OCI-LY7 (cell line): ENCODE results near the gene ZBTB40. TPM values are rescaled to one million over a fixed set of nuclear protein-coding genes. Genes with fewer than 3 reads are reported as not detected.

ENCODE experiments used
- BruUV-seq: library from RNA; stranded (reverse); fragments of 400-500 nt; replicated peaks from 2 replicates; lab custom pipeline; 2021; lab: Mats Ljungman, UMichigan
- CTCF ChIA-PET: fragments of 300-600 bp; sonication (Branson Sonifier 250); formaldehyde crosslinking; loops from one replicate; lab custom pipeline; 2022; ENCODE audit warnings: antibody characterized with exemption; ENCODE audit not compliant: unreplicated experiment; lab: Charles Lee
- POLR2A ChIA-PET: fragments of 300-600 bp; sonication (Branson Sonifier 250); formaldehyde crosslinking; loops from one replicate; lab custom pipeline; 2022; ENCODE audit warnings: antibody characterized with exemption; lab: Charles Lee
- DNase-seq: peaks from one replicate; pipeline ENCODE4 v3.0.0-alpha.2; 2015; ENCODE audit warnings: low spot score
- H2AFZ ChIP-seq: fragments of 200-600 bp; sonication (generic), shearing (Covaris generic); 2 replicates; pipeline ENCODE4 v1.6.1; 2014; ENCODE audit warnings: mild to moderate bottlenecking, antibody characterized with exemption, low read length, moderate library complexity
- H3K27ac ChIP-seq: fragments of 200-600 bp; sonication (generic); 2 replicates; pipeline ENCODE4 v1.5.1; 2014; ENCODE audit warnings: mixed run types, low read depth, mild to moderate bottlenecking, moderate library complexity, low read length, inconsistent platforms; ENCODE audit not compliant: poor library complexity, severe bottlenecking
- H3K36me3 ChIP-seq: fragments of 200-600 bp; sonication (generic); 2 replicates; pipeline ENCODE4 v1.6.1; 2014; ENCODE audit warnings: mild to moderate bottlenecking, antibody characterized with exemption, low read length, moderate library complexity, mixed read lengths; ENCODE audit not compliant: insufficient read depth
- H3K4me1 ChIP-seq: fragments of 200-600 bp; sonication (generic); 2 replicates; pipeline ENCODE4 v1.5.1; 2014; ENCODE audit warnings: mild to moderate bottlenecking, low read length; ENCODE audit not compliant: insufficient read depth, poor library complexity, severe bottlenecking
- H3K4me2 ChIP-seq: fragments of 200-600 bp; sonication (generic); 2 replicates; pipeline ENCODE4 v1.6.1; 2014; ENCODE audit warnings: mild to moderate bottlenecking, low read length
- H3K4me3 ChIP-seq: fragments of 200-600 bp; sonication (generic); 2 replicates; pipeline ENCODE4 v1.5.1; 2014; ENCODE audit warnings: mild to moderate bottlenecking, low read depth, low read length; ENCODE audit not compliant: poor library complexity, severe bottlenecking
- H3K79me2 ChIP-seq: fragments of 200-600 bp; sonication (generic); 2 replicates; pipeline ENCODE4 v1.6.1; 2016; ENCODE audit warnings: low read depth, mild to moderate bottlenecking, low read length, moderate library complexity, mixed read lengths; ENCODE audit not compliant: insufficient read depth
- H3K9me2 ChIP-seq: fragments of 200-600 bp; sonication (generic); 2 replicates; pipeline ENCODE4 v1.6.1; 2016; ENCODE audit warnings: mild to moderate bottlenecking, low read length, mixed read lengths; ENCODE audit not compliant: insufficient read depth
- H3K9me3 ChIP-seq: fragments of 200-600 bp; sonication (generic); 2 replicates; pipeline ENCODE4 v1.6.1; 2014; ENCODE audit warnings: mild to moderate bottlenecking, mixed run types, low read length, mixed read lengths
- H4K20me1 ChIP-seq: fragments of 200-600 bp; sonication (generic); 2 replicates; pipeline ENCODE4 v1.6.1; 2014; ENCODE audit warnings: mild to moderate bottlenecking, antibody characterized with exemption, low read length, moderate library complexity, mixed read lengths; ENCODE audit not compliant: insufficient read depth
- EZH2phosphoT487 ChIP-seq: fragments of 200-600 bp; sonication (generic); IDR thresholded peaks from 2 replicates; pipeline ENCODE4 v1.6.1; 2018; ENCODE audit warnings: low read depth, borderline replicate concordance, mild to moderate bottlenecking, mixed run types, antibody characterized with exemption, low read length, moderate library complexity, mixed read lengths
- intact Hi-C: fragments of 100-400 bp; cut with micrococcal nuclease; formaldehyde crosslinking; loops from one replicate; pipeline ENCODE4 v1.10.0; 2022; ENCODE audit not compliant: unreplicated experiment
- total RNA-seq, 2 experiments: library from RNA; depleted of rRNA in 1 of 2; stranded (reverse); fragments of >200 nt in 1 of 2; shearing (Covaris generic) in 1 of 2; gene quantifications; 2 replicates each; pipeline ENCODE4 v1.2.3, GENCODE V29; 2014 to 2022
- TF ChIP-seq, protein P1 (sequence below): fragments of 200-600 bp; sonication (generic); conservative IDR thresholded peaks from 2 replicates; pipeline ENCODE4 v1.5.1; 2014; ENCODE audit warnings: mild to moderate bottlenecking, antibody characterized with exemption, low read length, moderate library complexity, mixed read lengths

Gene ZBTB40
- total RNA-seq, 2 experiments from 2014 or later = 16.6 to 17.3 TPM

DNA sequence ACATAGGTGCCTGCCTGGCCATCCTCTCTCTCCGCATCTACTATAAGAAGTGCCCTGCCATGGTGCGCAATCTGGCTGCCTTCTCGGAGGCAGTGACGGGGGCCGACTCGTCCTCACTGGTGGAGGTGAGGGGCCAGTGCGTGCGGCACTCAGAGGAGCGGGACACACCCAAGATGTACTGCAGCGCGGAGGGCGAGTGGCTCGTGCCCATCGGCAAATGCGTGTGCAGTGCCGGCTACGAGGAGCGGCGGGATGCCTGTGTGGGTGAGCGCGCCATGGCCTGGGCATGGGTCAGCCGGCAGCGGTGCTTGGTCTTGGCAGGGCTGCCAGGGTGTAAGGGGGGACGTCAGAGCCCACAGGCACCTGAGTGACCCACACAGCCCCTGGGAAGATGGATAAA lies 125.0 kb downstream of the ZBTB40 start:
- no peak overlapping the region for H3K4me2 ChIP-seq
- ChIA-PET POLR2A (no interaction called here), CTCF (no interaction called here)
- no peak overlapping the region for H3K27ac ChIP-seq
- no peaks in the 10 kb centered on the region; the same call in 1 of the 2 replicates for H3K9me3 ChIP-seq
- no peaks in the 10 kb centered on the region for H3K9me2 ChIP-seq
- H3K79me2 ChIP-seq = no peaks in the 10 kb centered on the region
- no peak overlapping the region for H3K4me3 ChIP-seq
- no peaks in the 10 kb centered on the region for H3K36me3 ChIP-seq
- DNase-seq = no peak
- H4K20me1 ChIP-seq = no peaks in the 10 kb centered on the region
- no peak for TF ChIP-seq EZH2phosphoT487
- TF ChIP-seq, protein P1, sequence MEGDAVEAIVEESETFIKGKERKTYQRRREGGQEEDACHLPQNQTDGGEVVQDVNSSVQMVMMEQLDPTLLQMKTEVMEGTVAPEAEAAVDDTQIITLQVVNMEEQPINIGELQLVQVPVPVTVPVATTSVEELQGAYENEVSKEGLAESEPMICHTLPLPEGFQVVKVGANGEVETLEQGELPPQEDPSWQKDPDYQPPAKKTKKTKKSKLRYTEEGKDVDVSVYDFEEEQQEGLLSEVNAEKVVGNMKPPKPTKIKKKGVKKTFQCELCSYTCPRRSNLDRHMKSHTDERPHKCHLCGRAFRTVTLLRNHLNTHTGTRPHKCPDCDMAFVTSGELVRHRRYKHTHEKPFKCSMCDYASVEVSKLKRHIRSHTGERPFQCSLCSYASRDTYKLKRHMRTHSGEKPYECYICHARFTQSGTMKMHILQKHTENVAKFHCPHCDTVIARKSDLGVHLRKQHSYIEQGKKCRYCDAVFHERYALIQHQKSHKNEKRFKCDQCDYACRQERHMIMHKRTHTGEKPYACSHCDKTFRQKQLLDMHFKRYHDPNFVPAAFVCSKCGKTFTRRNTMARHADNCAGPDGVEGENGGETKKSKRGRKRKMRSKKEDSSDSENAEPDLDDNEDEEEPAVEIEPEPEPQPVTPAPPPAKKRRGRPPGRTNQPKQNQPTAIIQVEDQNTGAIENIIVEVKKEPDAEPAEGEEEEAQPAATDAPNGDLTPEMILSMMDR = no peak
- no TSS peak for BruUV-seq
- H3K4me1 ChIP-seq = no peaks in the 10 kb centered on the region
- no peak overlapping the region for H2AFZ ChIP-seq
- intact Hi-C loops = no loop called here

DNA sequence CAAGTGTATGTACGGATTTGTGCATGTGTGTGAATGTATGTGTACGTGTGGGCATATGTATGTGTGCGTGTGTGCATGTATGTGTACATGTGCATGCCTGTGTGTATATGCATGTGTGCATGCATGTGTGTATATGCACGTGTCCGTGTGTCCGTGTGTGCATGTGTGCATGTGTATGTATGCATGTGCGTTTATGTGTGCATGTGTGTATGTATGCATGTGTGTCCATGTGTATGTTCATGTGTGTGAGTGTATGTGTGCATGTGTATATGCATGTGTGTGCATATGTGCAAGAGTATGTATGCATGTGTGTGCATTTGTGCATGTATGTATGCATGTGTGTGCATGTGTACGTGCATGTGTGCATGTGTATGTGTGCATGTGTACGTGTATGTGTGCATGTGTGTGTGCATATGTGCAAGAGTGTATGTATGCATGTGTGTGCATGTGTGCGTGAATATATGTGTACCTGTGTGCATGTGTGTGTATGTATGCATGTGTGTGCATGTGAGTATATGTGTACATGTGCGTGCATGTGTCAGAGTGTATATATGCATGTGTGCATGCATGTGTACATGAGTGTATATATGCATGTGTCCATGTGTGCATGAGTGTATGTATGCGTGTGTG lies 127.2 kb downstream of the ZBTB40 start:
- no peaks in the 10 kb centered on the region for H3K36me3 ChIP-seq
- ChIA-PET CTCF (no interaction called here), POLR2A (no interaction called here)
- no peak overlapping the region for H3K4me2 ChIP-seq
- BruUV-seq = no TSS peak
- no peaks in the 10 kb centered on the region for H3K9me2 ChIP-seq
- no peaks in the 10 kb centered on the region for H3K4me1 ChIP-seq
- H3K79me2 ChIP-seq = no peaks in the 10 kb centered on the region
- H3K9me3 ChIP-seq = no peaks in the 10 kb centered on the region; the same call in 1 of the 2 replicates
- H4K20me1 ChIP-seq = no peaks in the 10 kb centered on the region
- no peak overlapping the region for H2AFZ ChIP-seq
- intact Hi-C loops = no loop called here
- no peak overlapping the region for H3K27ac ChIP-seq
- no peak overlapping the region for H3K4me3 ChIP-seq
- DNase-seq = no peak
- no peak for TF ChIP-seq EZH2phosphoT487
- TF ChIP-seq, protein P1 = no peak

DNA sequence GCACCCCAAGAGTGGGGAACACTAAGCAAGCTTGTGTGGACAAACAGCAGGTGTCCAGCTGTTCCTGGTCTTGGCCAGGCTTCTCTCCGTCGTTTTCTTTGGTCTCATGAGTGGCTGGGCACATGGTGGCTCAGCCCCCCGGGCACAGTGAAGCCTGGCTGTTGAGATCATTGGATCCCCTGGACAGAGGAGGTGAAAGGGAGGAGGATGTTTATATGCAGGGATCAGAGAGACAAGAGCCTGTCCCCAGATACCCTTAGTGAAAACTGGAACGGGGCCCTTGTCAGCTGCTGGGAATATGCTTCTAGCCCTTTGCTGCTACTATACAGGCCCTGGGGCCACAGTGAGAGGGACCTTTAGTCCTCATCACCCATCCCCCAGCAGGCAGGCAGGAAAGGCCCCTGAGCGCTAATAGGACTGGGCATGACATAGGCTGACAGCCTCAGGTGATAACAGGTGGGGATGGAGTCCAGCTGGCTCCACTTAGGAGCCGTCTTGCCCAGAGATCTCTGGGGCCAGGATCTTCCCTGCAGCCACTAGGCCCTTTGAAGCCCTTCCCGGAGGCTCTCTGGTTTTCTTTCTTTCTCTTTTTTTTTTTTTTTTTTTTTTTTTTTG lies 128.0 kb downstream of the ZBTB40 start:
- no TSS peak for BruUV-seq
- Histone ChIP-seq H3K4me2 (no peak overlapping the region), H3K9me3 (no peaks in the 10 kb centered on the region; the same call in 1 of the 2 replicates), H3K27ac (no peak overlapping the region), H3K4me3 (no peak overlapping the region), H4K20me1 (no peaks in the 10 kb centered on the region), H3K79me2 (no peaks in the 10 kb centered on the region), H2AFZ (no peak overlapping the region), H3K9me2 (no peaks in the 10 kb centered on the region), H3K36me3 (no peaks in the 10 kb centered on the region), H3K4me1 (no peaks in the 10 kb centered on the region)
- DNase-seq = no peak
- ChIA-PET POLR2A (no interaction called here), CTCF (no interaction called here)
- no peak for TF ChIP-seq EZH2phosphoT487
- TF ChIP-seq, protein P1 = no peak
- intact Hi-C loops = no loop called here
